HG03575 (cell line): ENCODE results near the gene ZC2HC1B.

Experiments
- ATAC-seq: cut with Tn5 transposase; IDR thresholded peaks from one replicate; pipeline ENCODE4 v1.9.1; 2021; ENCODE audit not compliant: unreplicated experiment, insufficient number of reproducible peaks, low FRiP score; ENCODE audit errors: extremely low read depth

The ZC2HC1B gene

GRCh38 chr6:143973097-143973966 is 109.1 kb downstream of the ZC2HC1B start:
- no peak for ATAC-seq

- ATAC-seq = no peak
These were observed 109.8 kb downstream of the ZC2HC1B start for GRCh38 chr6:143974089-143974488.

GRCh38 chr6:143976806-143977349 is 112.6 kb downstream of the ZC2HC1B start:
- ATAC-seq = no peak

GRCh38 chr6:143980921-143981320 is 116.6 kb downstream of the ZC2HC1B start:
- ATAC-seq = no peak

GRCh38 chr6:143982968-143983367 is 118.7 kb downstream of the ZC2HC1B start:
- ATAC-seq = no peak

- ATAC-seq = no peak
These were observed 120.4 kb downstream of the ZC2HC1B start for GRCh38 chr6:143984666-143985065.

- no peak for ATAC-seq
These were observed 122.3 kb downstream of the ZC2HC1B start for GRCh38 chr6:143986463-143987065.
